Keratinocyte (primary cell): ENCODE measurements around the gene CRIM1. TPM values are rescaled to one million over a fixed set of nuclear protein-coding genes. Genes with fewer than 3 reads are reported as not detected.

ENCODE experiments used
- DNase-seq: peaks from one replicate; pipeline ENCODE4 v3.0.0-alpha.2; 2011; ENCODE audit warnings: low read depth, missing footprints, low spot score
- FAIRE-seq: peaks from 2 replicates; lab custom pipeline; 2011; peaks lifted over from hg19 to GRCh38; lab: Jason Lieb, UNC
- H2AFZ ChIP-seq: 2 replicates; pipeline ENCODE4 v1.6.0; 2012; ENCODE audit warnings: low read length, control low read depth, inconsistent platforms; ENCODE audit not compliant: control insufficient read depth
- H3K27ac ChIP-seq: 2 replicates; pipeline ENCODE4 v1.5.1; 2011; ENCODE audit warnings: low read length; ENCODE audit not compliant: control insufficient read depth, insufficient read depth
- H3K27me3 ChIP-seq: 3 replicates; pipeline ENCODE4 v1.6.0; 2011; ENCODE audit warnings: low read length; ENCODE audit not compliant: control insufficient read depth, insufficient read depth; ENCODE audit errors: extremely low read depth
- H3K36me3 ChIP-seq, 2 experiments: 2 replicates in 1 of 2; 3 replicates in 1 of 2; pipeline ENCODE4 v1.5.1; 2011; ENCODE audit warnings: low read length in 2 of 2, mild to moderate bottlenecking in 1 of 2; ENCODE audit not compliant: control insufficient read depth in 2 of 2, insufficient read depth in 2 of 2; ENCODE audit errors: extremely low read depth in 1 of 2
- H3K4me1 ChIP-seq: 3 replicates; pipeline ENCODE4 v1.5.1; 2011; ENCODE audit warnings: low read length; ENCODE audit not compliant: control insufficient read depth, insufficient read depth; ENCODE audit errors: extremely low read depth
- H3K4me2 ChIP-seq: 3 replicates; pipeline ENCODE4 v1.6.0; 2011; ENCODE audit warnings: low read depth, low read length; ENCODE audit not compliant: control insufficient read depth, insufficient read depth; ENCODE audit errors: extremely low read depth
- H3K4me3 ChIP-seq, 3 experiments: fragments of 200-600 bp in 1 of 3; sonication (generic) in 1 of 3; 2 replicates in 2 of 3; 3 replicates in 1 of 3; pipeline ENCODE4 v1.5.1; 2011 to 2016; ENCODE audit warnings: low read length in 3 of 3, mild to moderate bottlenecking in 3 of 3, control low read depth in 2 of 3, inconsistent platforms in 1 of 3, low read depth in 1 of 3, mixed read lengths in 1 of 3, mixed run types in 1 of 3, moderate library complexity in 1 of 3; ENCODE audit not compliant: control insufficient read depth in 2 of 3, insufficient read depth in 2 of 3; ENCODE audit errors: extremely low read depth in 1 of 3
- H3K79me2 ChIP-seq: 2 replicates; pipeline ENCODE4 v1.6.0; 2012; ENCODE audit warnings: low read length; ENCODE audit not compliant: control insufficient read depth, insufficient read depth
- H3K9ac ChIP-seq: 3 replicates; pipeline ENCODE4 v1.6.0; 2011; ENCODE audit warnings: low read length; ENCODE audit not compliant: control insufficient read depth, insufficient read depth; ENCODE audit errors: extremely low read depth
- H3K9me1 ChIP-seq: 3 replicates; pipeline ENCODE4 v1.6.0; 2011; ENCODE audit warnings: low read length; ENCODE audit not compliant: control insufficient read depth, insufficient read depth; ENCODE audit errors: extremely low read depth
- H3K9me3 ChIP-seq: 2 replicates; pipeline ENCODE4 v1.5.1; 2012; ENCODE audit warnings: low read depth, low read length; ENCODE audit not compliant: control insufficient read depth
- H4K20me1 ChIP-seq: 3 replicates; pipeline ENCODE4 v1.6.0; 2011; ENCODE audit warnings: low read length; ENCODE audit not compliant: control insufficient read depth, insufficient read depth; ENCODE audit errors: extremely low read depth
- CTCF ChIP-seq, 3 experiments: IDR thresholded peaks in 1 of 3; conservative IDR thresholded peaks in 1 of 3; optimal IDR thresholded peaks in 1 of 3; 2 replicates in 2 of 3; 3 replicates in 1 of 3; pipeline versions ENCODE3 to v1.5.1; 2011; ENCODE audit warnings: low read length in 3 of 3, mild to moderate bottlenecking in 3 of 3, moderate library complexity in 2 of 3, control low read depth in 1 of 3, inconsistent platforms in 1 of 3; ENCODE audit not compliant: insufficient read depth in 2 of 3; ENCODE audit errors: extremely low read depth in 1 of 3
- EZH2 ChIP-seq: IDR thresholded peaks from one replicate; pipeline ENCODE4 v1.6.1; 2012; ENCODE audit warnings: inconsistent platforms, mild to moderate bottlenecking, low read length, moderate library complexity
- dilution Hi-C: fragments of 300-500 bp; cut with MboI; formaldehyde crosslinking; loops from one replicate; pipeline ENCODE4 v1.7.0; 2020; ENCODE audit warnings: low sequenced_read_pairs; ENCODE audit not compliant: extremely low pct_ligation_motif_present
- polyA plus RNA-seq, 5 experiments: library from polyadenylated mRNA; depleted of rRNA in 3 of 5; stranded (reverse) in 3 of 5; stranded (forward) in 1 of 5; unstranded in 1 of 5; fragments of >200 nt; gene quantifications; 1 replicate in 1 of 5; 2 replicates in 3 of 5; 3 replicates in 1 of 5; pipeline versions ENCODE4 v1.2.1 to v1.2.3, GENCODE V29; 2011 to 2012; ENCODE audit warnings: missing spikeins in 2 of 5, low read depth in 1 of 5, low replicate concordance in 1 of 5

The CRIM1 gene
- polyA plus RNA-seq, 1 donor (not counting 4 experiments of a cell fraction or from before 2014, with no cell fraction given): 98.3 TPM

GRCh38 chr2:36354811-36355150 lies 797 bp upstream of the CRIM1 start:
- no peak for DNase-seq
- dilution Hi-C loops: no loop called here
- H3K27me3 ChIP-seq: no peaks in the 10 kb centered on the region
- H3K4me3 ChIP-seq: peak overlapping the region; percentile 87 to 92 (median 88)
- H3K4me2 ChIP-seq: peak overlapping the region; percentile 65
- peak overlapping the region; percentile 81 for H2AFZ ChIP-seq
- peaks cover 28% of the 10 kb centered on the region for H3K4me1 ChIP-seq
- peak; percentile 70 for FAIRE-seq
- H3K36me3 ChIP-seq: no peaks in the 10 kb centered on the region
- no peaks in the 10 kb centered on the region for H4K20me1 ChIP-seq
- H3K27ac ChIP-seq: peak overlapping the region; percentile 64
- H3K9me3 ChIP-seq: no peaks in the 10 kb centered on the region
- H3K79me2 ChIP-seq: peaks cover 54% of the 10 kb centered on the region
- H3K9me1 ChIP-seq: no peaks in the 10 kb centered on the region
- H3K9ac ChIP-seq: peak overlapping the region; percentile 78
- TF ChIP-seq CTCF (optimal IDR thresholded peaks at IDR 0.05 in 1 of 3, IDR thresholded peaks at IDR 0.05 in 1 of 3, conservative IDR thresholded peaks at IDR 0.05 in 1 of 3; ENCODE audit: extremely low read depth in 1 of 3, insufficient read depth in 2 of 3, low read length in 3 of 3) (no peak), EZH2 (no peak)

GRCh38 chr2:36355890-36356297 lies 316 bp downstream of the CRIM1 start:
- Histone ChIP-seq H3K79me2 (peaks cover 65% of the 10 kb centered on the region), H3K4me3 (peak overlapping the region; percentile 83 to 94 (median 92)), H3K9ac (peak overlapping the region; percentile 89), H3K27me3 (no peaks in the 10 kb centered on the region), H4K20me1 (no peaks in the 10 kb centered on the region), H3K9me1 (no peaks in the 10 kb centered on the region), H3K27ac (peak overlapping the region; percentile 86), H3K4me2 (no peak overlapping the region), H3K36me3 (no peaks in the 10 kb centered on the region), H3K4me1 (peaks cover 40% of the 10 kb centered on the region), H2AFZ (no peak overlapping the region), H3K9me3 (no peaks in the 10 kb centered on the region)
- FAIRE-seq (no peak), DNase-seq (no peak)
- TF ChIP-seq CTCF (optimal IDR thresholded peaks at IDR 0.05 in 1 of 3, IDR thresholded peaks at IDR 0.05 in 1 of 3, conservative IDR thresholded peaks at IDR 0.05 in 1 of 3; ENCODE audit: extremely low read depth in 1 of 3, insufficient read depth in 2 of 3, low read length in 3 of 3) (no peak), EZH2 (no peak)
- dilution Hi-C loops: no loop called here
